Kidney (tissue), 14 donors: ENCODE measurements around the gene TENM4. TPM values are rescaled to one million over a fixed set of nuclear protein-coding genes. Genes with fewer than 3 reads are reported as not detected.

ENCODE experiments used
- DNase-seq, 5 donors: peaks; one replicate each; pipeline ENCODE4 v3.0.0-alpha.2; 2013 to 2020
- FAIRE-seq: peaks from 2 replicates; lab custom pipeline; 2012; peaks lifted over from hg19 to GRCh38; lab: Jason Lieb, UNC
- H3K27ac ChIP-seq, 2 donors: one replicate each; pipeline ENCODE4 v1.7.0; 2013; ENCODE audit warnings: low read depth in 2 of 2, low read length in 2 of 2, inconsistent platforms in 1 of 2
- H3K27me3 ChIP-seq: one replicate; pipeline ENCODE4 v1.7.1; 2013; ENCODE audit warnings: low read length, inconsistent platforms; ENCODE audit not compliant: control insufficient read depth, insufficient read depth
- H3K36me3 ChIP-seq, 3 donors: one replicate each; pipeline versions ENCODE4 v1.7.0 to v1.7.1; 2013; ENCODE audit warnings: low read length in 3 of 3, control low read depth in 1 of 3, inconsistent platforms in 1 of 3; ENCODE audit not compliant: insufficient read depth in 3 of 3, control insufficient read depth in 2 of 3
- H3K4me1 ChIP-seq, 3 donors: one replicate each; pipeline versions ENCODE4 v1.7.0 to v1.7.1; 2013; ENCODE audit warnings: low read length in 3 of 3, inconsistent platforms in 1 of 3, low read depth in 1 of 3; ENCODE audit not compliant: control insufficient read depth in 2 of 3, insufficient read depth in 2 of 3
- H3K4me3 ChIP-seq, 3 donors: one replicate each; pipeline versions ENCODE4 v1.7.0 to v1.8.1; 2013; ENCODE audit warnings: low read length in 3 of 3, control low read depth in 1 of 3, inconsistent platforms in 1 of 3
- H3K9ac ChIP-seq, 3 donors: one replicate each; pipeline versions ENCODE4 v1.7.0 to v1.7.1; 2013; ENCODE audit warnings: low read length in 3 of 3, control low read depth in 1 of 3, inconsistent platforms in 1 of 3
- H3K9me3 ChIP-seq, 3 donors: one replicate each; pipeline versions ENCODE4 v1.7.0 to v1.7.1; 2013; ENCODE audit warnings: low read length in 3 of 3, control low read depth in 1 of 3, inconsistent platforms in 1 of 3; ENCODE audit not compliant: control insufficient read depth in 2 of 3, insufficient read depth in 1 of 3
- CTCF ChIP-seq: IDR thresholded peaks from 3 replicates; pipeline ENCODE4 v1.5.1; 2012; ENCODE audit warnings: mild to moderate bottlenecking, moderate library complexity, borderline replicate concordance; ENCODE audit not compliant: insufficient read depth; ENCODE audit errors: extremely low read depth
- intact Hi-C: fragments of 100-400 bp; cut with DNase I; formaldehyde crosslinking; loops from one replicate; pipeline ENCODE4 v1.11.1; 2022
- polyA plus RNA-seq: library from polyadenylated mRNA; stranded (reverse); fragments of 350-450 nt; fragmentation: Illumina TruSeq; extraction: RNeasy Lipid Tissue Mini Kit (QIAGEN cat#74804); gene quantifications from one replicate; pipeline ENCODE4 v1.2.3, GENCODE V29; 2014; ENCODE audit warnings: low read depth, low replicate concordance; ENCODE audit not compliant: insufficient read depth
- total RNA-seq: library from RNA; stranded (reverse); fragmentation: NEBNext Ultra II Directional; extraction: Animal tissue kit (Norgen Biotek cat#: 25700); gene quantifications from one replicate; pipeline ENCODE4 v1.2.1, GENCODE V29; 2021
- donor health status: control.
- donor health status: control.
- donor health status: control.
- donor health status: control.
- donor health status: control.
- donor health status: DM: yes; HTN: yes; CAD: no.
- donor health status: Normal renal cell carcinoma (clear cell type).

Gene TENM4
- total and polyA plus RNA-seq, 2 donors from 2014 or later = 0.34 to 31.0 TPM

GRCh38 chr11:79269611-79270307, 171.1 kb downstream of the TENM4 start:
- Histone ChIP-seq H3K9me3 (no peaks in the 10 kb centered on the region), H3K27ac (no peak overlapping the region), H3K4me1 (peaks cover 0 to 2% (median 0%) of the 10 kb centered on the region in 3 donors), H3K4me3 (no peak overlapping the region), H3K27me3 (no peaks in the 10 kb centered on the region), H3K9ac (no peak overlapping the region), H3K36me3 (no peaks in the 10 kb centered on the region)
- FAIRE-seq = no peak
- intact Hi-C loops = no loop called here
- no peak for TF ChIP-seq CTCF
- no peak for DNase-seq

GRCh38 chr11:79266396-79266795, 174.4 kb downstream of the TENM4 start:
- intact Hi-C loops = no loop called here
- DNase-seq (no peak), FAIRE-seq (no peak)
- TF ChIP-seq CTCF = no peak
- Histone ChIP-seq H3K4me1 (no peaks in the 10 kb centered on the region), H3K36me3 (no peaks in the 10 kb centered on the region), H3K27me3 (no peaks in the 10 kb centered on the region), H3K9me3 (no peaks in the 10 kb centered on the region), H3K4me3 (no peak overlapping the region), H3K9ac (no peak overlapping the region), H3K27ac (no peak overlapping the region)

GRCh38 chr11:79265756-79266322, 175.0 kb downstream of the TENM4 start:
- Histone ChIP-seq H3K9ac (no peak overlapping the region), H3K9me3 (no peaks in the 10 kb centered on the region), H3K36me3 (no peaks in the 10 kb centered on the region), H3K4me3 (no peak overlapping the region), H3K4me1 (no peaks in the 10 kb centered on the region), H3K27ac (no peak overlapping the region), H3K27me3 (no peaks in the 10 kb centered on the region)
- DNase-seq = no peak
- intact Hi-C loops = no loop called here
- TF ChIP-seq CTCF = no peak
- no peak for FAIRE-seq

- Histone ChIP-seq H3K9ac (no peak overlapping the region), H3K36me3 (no peaks in the 10 kb centered on the region), H3K4me3 (no peak overlapping the region), H3K27me3 (no peaks in the 10 kb centered on the region), H3K9me3 (no peaks in the 10 kb centered on the region), H3K4me1 (no peaks in the 10 kb centered on the region), H3K27ac (no peak overlapping the region)
- TF ChIP-seq CTCF = no peak
- intact Hi-C loops = no loop called here
- DNase-seq = no peak
- no peak for FAIRE-seq
Observed at GRCh38 chr11:79264284-79264683, 176.5 kb downstream of the TENM4 start.
